ENCODE data around the gene C4orf33.

GRCh38 chr4:129145222-129145730 lies 49.3 kb downstream of the C4orf33 start:
- TF ChIP-seq CTCF (IDR thresholded peaks at IDR 0.05) (no peak), POLR2A (IDR thresholded peaks at IDR 0.05) (no peak)

Measured in breast epithelium (tissue), 3 donors.